SK-N-MC (cell line): Measurements from ENCODE around the gene LPIN1.
"Not testable (repeated sequence)": the region's sequence is repeated elsewhere in the genome, so short reads cannot be mapped to it uniquely, and the experiment has no call there.

Source experiments
- DNase-seq: peaks from one replicate; pipeline ENCODE4 v3.0.0-alpha.2; 2011; ENCODE audit warnings: low read depth, low spot score
- H3K27ac ChIP-seq: fragments of 200-600 bp; sonication (generic); 2 replicates; pipeline ENCODE4 v1.5.1; 2016; ENCODE audit warnings: mixed run types
- H3K36me3 ChIP-seq: fragments of 200-600 bp; sonication (generic); 2 replicates; pipeline ENCODE4 v1.6.1; 2017; ENCODE audit warnings: antibody characterized with exemption, low read length, mixed read lengths; ENCODE audit not compliant: insufficient read depth
- H3K4me3 ChIP-seq: fragments of 200-600 bp; sonication (generic); 2 replicates; pipeline ENCODE4 v1.5.1; 2016
- H3K9ac ChIP-seq: fragments of 200-600 bp; sonication (generic); 2 replicates; pipeline ENCODE4 v1.8.0; 2017; ENCODE audit warnings: mixed run types, mixed read lengths; ENCODE audit not compliant: insufficient read length
- H3K9me3 ChIP-seq: fragments of 200-600 bp; sonication (generic); 2 replicates; pipeline ENCODE4 v1.6.1; 2017; ENCODE audit warnings: low read depth, mild to moderate bottlenecking, antibody characterized with exemption, low read length, moderate library complexity, mixed read lengths
- EZH2 ChIP-seq: fragments of 200-600 bp; sonication (generic); IDR thresholded peaks from one replicate; pipeline ENCODE4 v1.6.1; 2017; ENCODE audit warnings: antibody characterized with exemption
- FOXP2 ChIP-seq: optimal IDR thresholded peaks from 2 replicates; pipeline ENCODE3; 2011; ENCODE audit warnings: mild to moderate bottlenecking, moderate library complexity; ENCODE audit not compliant: insufficient read depth; ENCODE audit errors: extremely low read length, control extremely low read depth
- POLR2AphosphoS5 ChIP-seq: IDR thresholded peaks from 2 replicates; pipeline ENCODE4 v1.6.1; 2012; ENCODE audit warnings: mild to moderate bottlenecking, low read depth, low read length, borderline replicate concordance

Gene LPIN1

DNA sequence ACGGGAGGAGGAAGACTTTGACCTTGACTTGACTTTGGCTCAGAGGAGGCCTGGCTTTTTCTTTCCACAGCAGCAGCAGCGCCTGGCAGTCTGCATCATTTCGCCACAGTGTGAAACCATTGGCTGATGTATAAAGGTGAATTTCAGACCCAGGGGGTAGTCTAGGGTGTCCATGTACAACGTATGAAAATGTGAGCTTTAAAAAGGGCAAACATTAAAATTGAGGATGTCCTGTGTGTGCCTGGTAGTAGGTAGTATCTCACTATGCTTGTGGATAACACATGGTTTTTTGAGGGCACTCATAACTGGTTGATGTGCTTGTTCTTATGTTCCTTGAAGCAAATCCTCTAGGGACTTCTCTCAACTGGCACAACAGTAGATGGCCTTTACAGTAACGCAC is 86.1 kb downstream of the LPIN1 start:
- Histone ChIP-seq H3K9me3 (no peaks in the 10 kb centered on the region), H3K9ac (no peak overlapping the region), H3K27ac (no peak overlapping the region), H3K36me3 (no peaks in the 10 kb centered on the region), H3K4me3 (no peak overlapping the region)
- no peak for DNase-seq
- TF ChIP-seq POLR2AphosphoS5: no peak

- TF ChIP-seq EZH2 (no peak), FOXP2 (no peak), POLR2AphosphoS5 (no peak)
- Histone ChIP-seq H3K36me3 (no peaks in the 10 kb centered on the region), H3K9me3 (no peaks in the 10 kb centered on the region), H3K27ac (no peak overlapping the region), H3K9ac (no peak overlapping the region), H3K4me3 (no peak overlapping the region)
- DNase-seq: peak; percentile 24
These were observed 87.2 kb downstream of the LPIN1 start for GRCh38 chr2:11833601-11834000.

DNA sequence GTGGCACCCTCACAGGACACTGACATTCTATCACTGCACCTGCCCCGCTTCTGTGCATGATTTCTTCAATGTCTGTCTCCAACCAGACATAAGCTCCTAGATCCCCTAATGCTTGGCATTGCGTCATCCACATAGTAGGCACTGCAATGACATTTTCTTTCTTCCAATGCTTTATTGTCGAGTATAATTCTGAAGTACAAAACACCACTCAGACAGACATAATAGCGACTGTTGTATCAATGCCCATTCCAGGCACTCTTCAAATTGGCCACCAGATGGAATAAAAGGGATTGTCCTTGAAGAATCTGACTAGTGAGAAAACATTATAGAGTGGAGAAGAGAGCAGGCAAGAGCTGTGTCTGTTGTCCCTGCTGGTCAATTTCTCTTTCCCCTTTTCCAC is 89.0 kb downstream of the LPIN1 start:
- Histone ChIP-seq H3K9me3 (no peaks in the 10 kb centered on the region), H3K27ac (no peak overlapping the region), H3K4me3 (no peak overlapping the region), H3K9ac (no peak overlapping the region), H3K36me3 (no peaks in the 10 kb centered on the region)
- no peak for DNase-seq
- TF ChIP-seq POLR2AphosphoS5 (no peak), FOXP2 (no peak), EZH2 (no peak)

DNA sequence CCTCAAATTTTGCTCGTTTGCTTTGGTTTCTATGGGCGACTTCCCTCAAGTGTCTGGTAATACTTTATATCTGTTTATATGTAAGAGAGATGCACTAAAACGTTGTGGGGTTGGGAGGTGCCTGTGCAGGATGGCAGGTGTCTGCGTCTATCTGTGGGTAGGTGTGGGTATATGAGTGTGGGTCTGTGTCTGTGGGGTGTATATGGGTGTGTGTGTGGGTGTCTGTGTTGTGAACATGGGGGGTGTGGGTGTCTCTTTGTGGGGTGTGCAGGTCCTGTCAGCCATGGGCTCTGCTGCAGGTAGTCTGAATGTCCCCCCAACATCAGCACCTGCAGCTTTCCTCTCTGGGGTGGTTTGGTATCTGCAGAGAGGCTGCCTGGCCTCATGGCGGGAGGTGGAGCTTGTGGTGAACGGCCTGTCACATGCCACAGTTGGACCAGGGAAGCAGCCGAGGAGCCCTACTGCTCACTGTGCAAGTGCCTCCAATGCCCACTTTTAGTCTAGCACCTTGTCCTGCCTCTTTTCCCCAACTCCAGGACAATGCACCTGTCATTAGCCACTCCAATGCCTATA is 90.3 kb downstream of the LPIN1 start:
- no peak overlapping the region for H3K9ac ChIP-seq
- no peak for DNase-seq
- TF ChIP-seq FOXP2: no peak
- no peak for TF ChIP-seq POLR2AphosphoS5
- no peak for TF ChIP-seq EZH2
- no peak overlapping the region for H3K4me3 ChIP-seq
- no peaks in the 10 kb centered on the region for H3K9me3 ChIP-seq
- H3K36me3 ChIP-seq: no peaks in the 10 kb centered on the region
- no peak overlapping the region for H3K27ac ChIP-seq

- Histone ChIP-seq H3K4me3 (no peak overlapping the region), H3K9ac (no peak overlapping the region), H3K9me3 (no peaks in the 10 kb centered on the region), H3K27ac (no peak overlapping the region), H3K36me3 (no peaks in the 10 kb centered on the region)
- DNase-seq: no peak
- no peak for TF ChIP-seq EZH2
- no peak for TF ChIP-seq FOXP2
- TF ChIP-seq POLR2AphosphoS5: no peak
These were observed 91.7 kb downstream of the LPIN1 start for GRCh38 chr2:11837875-11838734.

- Histone ChIP-seq H3K9me3 (no peaks in the 10 kb centered on the region), H3K4me3 (no peak overlapping the region; the same call in 1 of the 2 replicates), H3K36me3 (no peaks in the 10 kb centered on the region), H3K27ac (no peak overlapping the region), H3K9ac (no peak overlapping the region)
- TF ChIP-seq EZH2 (no peak), POLR2AphosphoS5 (no peak), FOXP2 (no peak)
- no peak for DNase-seq
These were observed 93.5 kb downstream of the LPIN1 start for GRCh38 chr2:11839916-11840315.

GRCh38 chr2:11842336-11842735 is 95.9 kb downstream of the LPIN1 start:
- no peak for TF ChIP-seq EZH2
- no peak for TF ChIP-seq POLR2AphosphoS5
- TF ChIP-seq FOXP2: no peak
- no peak for DNase-seq
- Histone ChIP-seq H3K9ac (no peak overlapping the region), H3K27ac (no peak overlapping the region), H3K4me3 (no peak overlapping the region), H3K9me3 (no peaks in the 10 kb centered on the region), H3K36me3 (no peaks in the 10 kb centered on the region)

GRCh38 chr2:11844798-11845197 is 98.4 kb downstream of the LPIN1 start:
- not testable (repeated sequence) for DNase-seq, H3K9me3 ChIP-seq, H3K27ac ChIP-seq, H3K9ac ChIP-seq, H3K36me3 ChIP-seq, H3K4me3 ChIP-seq

- not testable (repeated sequence) for H3K9me3 ChIP-seq, DNase-seq, H3K4me3 ChIP-seq, H3K36me3 ChIP-seq, H3K27ac ChIP-seq, H3K9ac ChIP-seq
These were observed 101.5 kb downstream of the LPIN1 start for GRCh38 chr2:11847935-11848334.
